NCI-H2029 treated with DMSO at 0.1 percent for 48 hours (cell line): Measurements from ENCODE around the gene TSPAN9.

Experiments used
- DNase-seq: peaks from one replicate; lab custom pipeline; 2025; lab: John Stamatoyannopoulos, UW

Gene TSPAN9

GRCh38 chr12:3250576-3250975 is 173.4 kb downstream of the TSPAN9 start:
- DNase-seq = no peak

- no peak for DNase-seq
These were observed 173.9 kb downstream of the TSPAN9 start for GRCh38 chr12:3251067-3251466.

GRCh38 chr12:3251691-3252090 is 174.5 kb downstream of the TSPAN9 start:
- no peak for DNase-seq

- DNase-seq = no peak
These were observed 175.3 kb downstream of the TSPAN9 start for GRCh38 chr12:3252450-3252891.

GRCh38 chr12:3253682-3254275 is 176.6 kb downstream of the TSPAN9 start:
- DNase-seq = no peak

- DNase-seq = no peak
These were observed 177.9 kb downstream of the TSPAN9 start for GRCh38 chr12:3255057-3255456.

GRCh38 chr12:3256103-3256631 is 179.0 kb downstream of the TSPAN9 start:
- no peak for DNase-seq

- no peak for DNase-seq
These were observed 180.2 kb downstream of the TSPAN9 start for GRCh38 chr12:3257411-3257810.

GRCh38 chr12:3259973-3260372 is 182.8 kb downstream of the TSPAN9 start:
- no peak for DNase-seq

- no peak for DNase-seq
These were observed 184.7 kb downstream of the TSPAN9 start for GRCh38 chr12:3261782-3262359.

GRCh38 chr12:3262470-3262869 is 185.3 kb downstream of the TSPAN9 start:
- DNase-seq = no peak

GRCh38 chr12:3263282-3263681 is 186.1 kb downstream of the TSPAN9 start:
- no peak for DNase-seq

GRCh38 chr12:3263939-3264922 is 187.1 kb downstream of the TSPAN9 start:
- no peak for DNase-seq

GRCh38 chr12:3265406-3265805 is 188.2 kb downstream of the TSPAN9 start:
- DNase-seq = no peak

GRCh38 chr12:3266638-3267037 is 189.5 kb downstream of the TSPAN9 start:
- no peak for DNase-seq

GRCh38 chr12:3267690-3268089 is 190.5 kb downstream of the TSPAN9 start:
- no peak for DNase-seq

- no peak for DNase-seq
These were observed 192.4 kb downstream of the TSPAN9 start for GRCh38 chr12:3269594-3269993.

GRCh38 chr12:3271146-3271545 is 194.0 kb downstream of the TSPAN9 start:
- DNase-seq = no peak

- no peak for DNase-seq
These were observed 194.5 kb downstream of the TSPAN9 start for GRCh38 chr12:3271639-3272038.

GRCh38 chr12:3272958-3273357 is 195.8 kb downstream of the TSPAN9 start:
- no peak for DNase-seq

- DNase-seq = no peak
These were observed 196.3 kb downstream of the TSPAN9 start for GRCh38 chr12:3273409-3273853.

GRCh38 chr12:3274664-3275063 is 197.5 kb downstream of the TSPAN9 start:
- no peak for DNase-seq
